Activated naive CD4-positive, alpha-beta T cell treated with anti-CD3 and anti-CD28 coated beads, Interleukin-2, amount 10 ng/mL, durations not matched to agents 7 days and 5 days (primary cell): Measurements from ENCODE around the gene RELN.
"Not testable (repeated sequence)": the region's sequence is repeated elsewhere in the genome, so short reads cannot be mapped to it uniquely, and the experiment has no call there.

ENCODE experiments used
- CTCF ChIA-PET: fragments of 350-600 bp; sonication (Branson Sonifier 250); formaldehyde crosslinking; loops from one replicate; lab custom pipeline; 2021; ENCODE audit warnings: antibody characterized with exemption; lab: Charles Lee
- DNase-seq: peaks from one replicate; pipeline ENCODE4 v3.0.0-alpha.2; 2020
- H3K27ac Mint-ChIP-seq: one replicate; pipeline ENCODE4 v1.8.0; 2021; ENCODE audit warnings: mild to moderate bottlenecking, moderate library complexity, mixed read lengths
- H3K27me3 Mint-ChIP-seq: one replicate; pipeline ENCODE4 v1.8.0; 2021; ENCODE audit warnings: mild to moderate bottlenecking, mixed read lengths
- H3K36me3 Mint-ChIP-seq: one replicate; pipeline ENCODE4 v1.8.0; 2021; ENCODE audit warnings: mixed read lengths
- H3K4me1 Mint-ChIP-seq: one replicate; pipeline ENCODE4 v1.8.0; 2021; ENCODE audit warnings: mixed read lengths
- H3K4me3 Mint-ChIP-seq: one replicate; pipeline ENCODE4 v1.8.0; 2021; ENCODE audit warnings: mild to moderate bottlenecking, moderate library complexity, mixed read lengths
- H3K9me3 Mint-ChIP-seq: one replicate; pipeline ENCODE4 v1.8.0; 2021; ENCODE audit warnings: mixed read lengths

The RELN gene

DNA sequence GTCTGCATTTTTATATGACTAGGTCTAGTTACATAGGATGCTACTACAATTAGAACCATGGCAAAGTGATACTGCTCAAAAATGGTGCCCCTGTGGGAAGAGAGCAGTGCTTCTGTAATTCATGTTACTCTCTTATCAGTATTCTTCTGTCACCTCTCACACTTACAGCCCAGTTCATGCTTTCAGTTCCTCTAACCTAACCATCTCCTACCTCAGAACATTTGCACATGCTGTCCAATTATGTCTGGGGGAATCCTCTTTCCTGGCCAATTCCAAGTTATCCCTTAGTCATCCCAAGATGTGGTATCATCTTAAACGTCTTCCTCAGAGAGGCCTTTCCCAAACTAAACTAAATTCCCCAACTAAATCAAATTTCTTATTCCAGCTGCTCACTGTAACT lies 190.2 kb downstream of the RELN start:
- Mint-ChIP-seq H3K4me3 (no peak overlapping the region), H3K27ac (no peak overlapping the region), H3K27me3 (no peaks in the 10 kb centered on the region), H3K4me1 (no peaks in the 10 kb centered on the region), H3K9me3 (no peaks in the 10 kb centered on the region), H3K36me3 (no peaks in the 10 kb centered on the region)
- CTCF ChIA-PET, result no interaction called here
- no peak for DNase-seq

DNA sequence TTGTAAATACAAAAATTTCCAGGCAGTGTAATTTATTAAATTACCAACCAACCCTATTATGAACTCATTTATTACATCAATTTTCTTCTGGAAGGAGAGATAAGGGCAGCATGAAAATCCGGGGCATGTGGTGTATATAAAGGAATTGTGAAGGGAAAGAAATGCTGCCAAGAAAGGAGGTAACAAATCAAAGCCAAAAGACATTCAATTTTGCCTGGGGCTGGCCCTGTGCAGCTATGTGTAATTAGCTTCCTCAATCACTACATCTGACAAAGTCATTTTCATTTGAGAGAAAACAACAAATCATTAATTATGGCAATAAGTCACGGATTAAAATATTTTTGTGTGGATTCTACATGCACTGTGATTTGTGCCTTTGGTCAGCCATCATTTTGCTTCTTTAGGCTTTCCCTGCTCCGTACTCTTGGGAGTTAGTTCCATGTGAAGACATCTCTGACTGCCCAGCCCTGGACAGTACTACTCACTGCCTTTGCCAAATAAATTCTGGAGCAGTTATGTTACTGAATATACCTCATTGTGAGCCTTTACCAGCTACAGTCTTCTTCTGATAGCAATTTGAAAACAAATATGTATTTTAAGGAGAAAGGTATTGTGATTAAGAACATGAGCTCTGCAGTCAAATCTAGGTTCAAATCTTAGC lies 191.7 kb downstream of the RELN start:
- H3K36me3 Mint-ChIP-seq, result no peaks in the 10 kb centered on the region
- H3K27ac Mint-ChIP-seq, result no peak overlapping the region
- no peaks in the 10 kb centered on the region for H3K4me1 Mint-ChIP-seq
- CTCF ChIA-PET, result no interaction called here
- no peaks in the 10 kb centered on the region for H3K27me3 Mint-ChIP-seq
- H3K4me3 Mint-ChIP-seq, result no peak overlapping the region
- no peak for DNase-seq
- H3K9me3 Mint-ChIP-seq, result no peaks in the 10 kb centered on the region

DNA sequence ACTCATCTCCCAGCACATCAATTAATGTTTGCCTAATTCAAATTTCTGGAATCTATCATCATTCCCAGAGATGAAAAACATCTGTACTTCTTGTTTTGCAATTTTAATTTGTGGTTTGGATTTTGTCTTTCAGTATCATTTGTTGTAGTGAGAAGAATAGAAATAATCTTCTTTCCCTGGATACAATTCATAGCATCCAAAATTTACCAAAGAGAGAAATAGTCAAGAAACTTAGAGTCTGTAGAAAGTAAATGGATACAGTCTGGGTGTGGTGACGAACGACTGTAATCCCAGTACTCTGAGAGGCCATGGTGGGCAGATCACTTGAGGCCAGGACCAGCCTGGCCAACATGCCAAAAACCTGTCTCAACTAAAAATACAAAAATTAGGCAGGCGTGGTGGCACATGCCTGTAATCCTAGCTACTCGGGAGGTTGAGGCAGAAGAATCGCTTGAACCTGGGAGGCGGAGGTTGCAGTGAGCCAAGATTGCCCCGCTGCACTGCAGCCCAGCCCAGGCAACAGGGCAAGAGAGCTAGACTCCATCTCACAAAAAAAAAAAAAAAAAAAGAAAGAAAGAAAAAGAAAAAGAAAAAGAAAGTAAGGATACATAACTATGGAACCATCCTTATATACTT lies 193.0 kb downstream of the RELN start:
- Mint-ChIP-seq H3K9me3 (no peaks in the 10 kb centered on the region), H3K4me1 (no peaks in the 10 kb centered on the region), H3K4me3 (no peak overlapping the region), H3K27me3 (no peaks in the 10 kb centered on the region), H3K27ac (no peak overlapping the region), H3K36me3 (no peaks in the 10 kb centered on the region)
- CTCF ChIA-PET, result no interaction called here
- no peak for DNase-seq

DNA sequence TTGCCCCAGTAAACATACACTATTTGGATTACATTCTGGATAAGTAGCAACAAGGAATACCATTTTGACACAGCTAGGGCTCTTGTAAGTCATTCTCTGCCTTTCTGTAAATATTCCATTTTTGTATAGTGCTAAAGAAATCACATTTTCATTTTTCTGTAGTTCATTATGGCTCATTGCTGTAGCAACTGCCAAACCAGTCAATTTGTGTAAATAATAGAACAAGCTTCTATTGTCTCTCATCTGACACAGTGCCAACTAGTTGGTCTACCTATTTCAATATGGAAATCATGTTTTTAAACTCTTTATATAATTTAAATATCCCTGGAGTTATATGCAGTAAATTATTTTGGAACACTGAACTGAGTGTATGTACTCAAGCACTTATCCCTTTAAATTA lies 193.7 kb downstream of the RELN start:
- no peak for DNase-seq
- no peaks in the 10 kb centered on the region for H3K4me1 Mint-ChIP-seq
- H3K27me3 Mint-ChIP-seq, result no peaks in the 10 kb centered on the region
- H3K4me3 Mint-ChIP-seq, result no peak overlapping the region
- CTCF ChIA-PET, result no interaction called here
- H3K36me3 Mint-ChIP-seq, result no peaks in the 10 kb centered on the region
- H3K9me3 Mint-ChIP-seq, result no peaks in the 10 kb centered on the region
- H3K27ac Mint-ChIP-seq, result no peak overlapping the region

DNA sequence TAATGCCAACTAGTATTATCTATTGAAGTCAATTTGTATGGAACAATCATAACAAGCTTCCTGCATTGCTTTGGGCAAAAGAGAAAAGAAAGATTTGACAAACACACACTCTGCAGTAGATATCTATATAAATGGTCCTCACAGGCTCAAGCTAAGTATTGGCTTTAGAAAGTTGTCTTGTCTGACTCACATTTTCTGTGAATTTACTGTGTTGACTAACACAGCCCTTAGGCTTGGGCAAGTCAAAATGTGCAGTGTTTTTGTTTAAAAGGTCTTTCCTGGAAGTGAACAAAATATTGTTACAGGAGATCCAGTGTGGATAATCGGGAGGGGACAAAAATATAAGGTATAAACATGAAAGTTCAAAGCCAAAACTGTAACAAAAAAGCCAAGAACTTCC lies 194.4 kb downstream of the RELN start:
- H3K4me1 Mint-ChIP-seq, result no peaks in the 10 kb centered on the region
- H3K27ac Mint-ChIP-seq, result no peak overlapping the region
- CTCF ChIA-PET, result interaction anchor here (0.5 kb wide), 1 partner anchor 348 kb away, joined by 3 read pairs; no protein-coding TSS in a partner anchor
- H3K4me3 Mint-ChIP-seq, result no peak overlapping the region
- no peaks in the 10 kb centered on the region for H3K36me3 Mint-ChIP-seq
- no peak for DNase-seq
- H3K9me3 Mint-ChIP-seq, result no peaks in the 10 kb centered on the region
- H3K27me3 Mint-ChIP-seq, result no peaks in the 10 kb centered on the region

DNA sequence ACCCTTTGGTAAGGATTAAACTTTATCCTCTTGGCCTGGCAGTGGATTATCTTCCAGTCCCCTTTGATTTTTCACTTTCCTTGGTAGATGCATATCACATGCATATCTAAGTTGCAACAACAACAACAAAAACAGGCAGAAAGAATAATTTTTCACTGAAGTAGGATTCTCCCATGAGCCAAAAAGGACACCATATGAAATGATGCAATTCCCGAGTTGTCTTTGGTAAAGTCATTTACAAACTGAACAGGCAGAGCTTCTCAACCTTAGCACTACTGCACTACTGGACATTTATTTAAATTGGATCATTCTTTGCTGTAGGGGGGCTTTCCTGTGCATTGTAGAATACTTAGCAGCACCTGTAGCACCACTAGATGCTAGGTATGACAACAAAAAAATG lies 195.0 kb downstream of the RELN start:
- H3K27me3 Mint-ChIP-seq, result no peaks in the 10 kb centered on the region
- no peaks in the 10 kb centered on the region for H3K36me3 Mint-ChIP-seq

DNA sequence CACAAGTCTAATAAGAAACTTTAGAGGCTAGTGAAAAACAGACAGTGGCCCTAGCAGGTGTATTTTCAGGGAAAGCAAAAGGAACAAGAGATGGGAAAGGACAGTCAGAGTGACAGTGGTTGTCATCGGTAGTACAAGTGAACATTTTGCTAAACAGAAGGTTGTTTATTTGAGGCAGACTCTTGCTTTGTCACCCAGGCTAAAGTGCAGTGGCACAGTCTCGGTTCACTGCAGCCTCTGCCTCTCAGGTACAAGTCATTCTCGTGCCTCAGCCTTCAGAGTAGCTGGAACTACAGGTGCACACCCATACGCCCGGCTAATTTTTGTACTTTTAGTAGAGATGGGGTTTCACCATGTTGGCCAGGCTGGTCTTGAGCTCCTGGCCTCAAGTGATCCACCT lies 195.8 kb downstream of the RELN start:
- Mint-ChIP-seq H3K27ac (no peak overlapping the region), H3K4me3 (no peak overlapping the region), H3K4me1 (no peaks in the 10 kb centered on the region), H3K9me3 (no peaks in the 10 kb centered on the region), H3K27me3 (no peaks in the 10 kb centered on the region), H3K36me3 (no peaks in the 10 kb centered on the region)
- DNase-seq, result no peak
- CTCF ChIA-PET, result no interaction called here

More for the DNA sequence above, 195.0 kb downstream of the RELN start:
- H3K4me3 Mint-ChIP-seq, result no peak overlapping the region
- H3K27ac Mint-ChIP-seq, result no peak overlapping the region
- H3K9me3 Mint-ChIP-seq, result no peaks in the 10 kb centered on the region
- no peaks in the 10 kb centered on the region for H3K4me1 Mint-ChIP-seq
- DNase-seq, result no peak
- CTCF ChIA-PET, result no interaction called here

DNA sequence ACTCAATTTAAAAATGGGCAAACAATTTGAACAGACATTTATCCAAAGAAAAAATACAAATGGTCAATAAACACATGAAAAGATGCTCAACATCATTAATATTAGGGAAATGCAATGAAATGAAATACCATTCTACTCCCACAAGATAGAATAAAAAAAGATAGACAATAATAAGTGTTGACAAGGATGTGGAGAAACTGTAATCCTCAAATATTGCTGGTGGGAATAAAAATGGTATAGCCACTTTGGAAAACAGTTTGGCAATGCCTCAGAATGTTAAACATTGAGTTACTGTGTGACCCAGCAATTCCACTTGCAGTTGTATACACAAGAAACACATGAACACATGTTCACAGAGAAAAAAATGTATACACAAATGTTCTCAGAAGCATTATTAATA lies 197.6 kb downstream of the RELN start:
- H3K4me3 Mint-ChIP-seq, result no peak overlapping the region
- H3K9me3 Mint-ChIP-seq, result no peaks in the 10 kb centered on the region
- H3K27ac Mint-ChIP-seq, result no peak overlapping the region
- DNase-seq, result no peak
- no peaks in the 10 kb centered on the region for H3K36me3 Mint-ChIP-seq
- no peaks in the 10 kb centered on the region for H3K27me3 Mint-ChIP-seq
- CTCF ChIA-PET, result no interaction called here
- no peaks in the 10 kb centered on the region for H3K4me1 Mint-ChIP-seq

DNA sequence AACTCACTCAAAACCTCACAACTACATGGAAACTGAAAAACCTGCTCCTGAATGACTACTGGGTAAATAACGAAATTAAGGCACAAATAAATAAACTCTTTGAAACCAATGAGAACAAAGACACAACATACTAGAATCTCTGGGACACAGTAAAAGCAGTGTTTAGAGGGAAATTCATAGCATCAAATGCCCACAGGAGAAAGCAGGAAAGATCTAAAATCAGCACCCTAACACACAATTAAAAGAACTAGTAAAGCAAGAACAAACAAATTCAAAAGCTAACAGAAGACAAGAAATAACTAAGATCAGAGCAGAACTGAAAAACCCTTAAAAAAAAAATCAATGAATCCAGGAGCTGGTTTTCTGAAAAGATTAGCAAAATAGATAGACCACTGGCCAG lies 202.4 kb downstream of the RELN start:
- H3K9me3 Mint-ChIP-seq, H3K27me3 Mint-ChIP-seq, H3K36me3 Mint-ChIP-seq, H3K4me3 Mint-ChIP-seq, CTCF ChIA-PET, H3K27ac Mint-ChIP-seq, DNase-seq, H3K4me1 Mint-ChIP-seq: not testable (repeated sequence)

DNA sequence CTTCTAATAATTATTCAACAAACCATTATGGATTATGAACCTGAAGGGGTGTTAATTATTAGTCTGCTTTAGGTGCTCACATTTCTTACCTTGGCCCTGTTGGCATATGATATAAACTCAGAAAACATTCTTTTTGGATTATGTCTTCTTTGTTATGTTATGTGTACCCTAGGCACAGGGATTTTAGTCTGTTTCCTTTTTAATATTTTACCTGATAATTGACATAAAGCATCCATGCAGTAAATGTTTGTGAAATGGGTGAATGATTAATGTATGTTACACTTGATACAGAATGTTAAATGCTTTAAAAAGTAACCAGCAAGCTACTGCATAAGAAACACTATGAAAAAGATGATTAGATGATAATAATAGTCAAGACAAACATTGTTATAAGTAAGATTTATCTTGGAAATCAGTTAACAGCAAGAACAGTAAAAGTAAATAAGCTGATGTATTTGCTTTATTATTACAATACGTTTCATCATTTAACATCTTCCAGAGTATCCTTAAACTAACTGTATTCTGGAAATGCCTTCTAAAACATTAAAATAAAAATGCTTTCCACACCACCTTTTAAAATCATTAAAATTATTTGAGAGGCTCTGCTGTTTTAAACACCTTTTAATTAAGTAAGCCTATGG lies 204.7 kb downstream of the RELN start:
- no peak for DNase-seq
- H3K9me3 Mint-ChIP-seq, result no peaks in the 10 kb centered on the region
- H3K27ac Mint-ChIP-seq, result no peak overlapping the region
- H3K36me3 Mint-ChIP-seq, result no peaks in the 10 kb centered on the region
- H3K4me3 Mint-ChIP-seq, result no peak overlapping the region
- no peaks in the 10 kb centered on the region for H3K4me1 Mint-ChIP-seq
- CTCF ChIA-PET, result no interaction called here
- no peaks in the 10 kb centered on the region for H3K27me3 Mint-ChIP-seq

DNA sequence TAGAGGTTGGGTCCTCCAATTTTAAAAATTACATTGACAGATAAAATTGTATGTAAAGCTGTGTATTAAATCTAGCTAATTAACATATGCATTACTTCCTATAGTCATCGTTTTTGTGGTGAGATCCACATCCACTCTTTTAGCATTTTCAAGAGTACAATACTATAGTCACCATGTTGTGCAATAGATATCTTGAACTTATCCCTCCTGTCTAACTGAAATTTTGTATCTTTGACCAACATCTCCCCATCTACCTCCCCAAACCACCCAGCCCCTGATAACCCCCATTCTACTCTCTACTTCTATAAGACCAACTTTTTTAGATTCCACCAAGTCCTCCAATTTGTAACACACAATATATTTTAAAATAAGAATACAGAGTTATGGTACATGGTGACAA lies 208.0 kb downstream of the RELN start:
- Mint-ChIP-seq H3K27me3 (no peaks in the 10 kb centered on the region), H3K4me3 (no peak overlapping the region), H3K36me3 (no peaks in the 10 kb centered on the region), H3K27ac (no peak overlapping the region), H3K9me3 (no peaks in the 10 kb centered on the region), H3K4me1 (no peaks in the 10 kb centered on the region)
- CTCF ChIA-PET, result no interaction called here
- DNase-seq, result no peak

DNA sequence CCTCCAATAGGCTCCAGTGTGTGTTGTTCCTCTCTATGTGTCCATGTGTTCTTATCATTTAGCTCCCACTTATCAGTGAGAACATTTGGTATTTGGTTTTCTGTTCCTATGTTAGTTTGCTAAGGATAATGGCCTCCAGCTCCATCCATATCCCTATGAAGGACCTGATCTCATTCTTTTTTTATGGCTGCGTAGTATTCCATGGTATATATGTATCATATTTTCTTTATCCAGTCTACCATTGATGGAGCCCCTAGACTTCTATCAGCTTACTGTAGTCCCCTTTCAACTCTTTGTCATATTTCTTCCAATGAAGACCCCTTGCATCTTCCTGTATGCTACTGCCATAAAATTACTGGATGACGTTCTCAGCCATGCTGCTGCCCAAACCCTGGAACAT lies 208.9 kb downstream of the RELN start:
- H3K27me3 Mint-ChIP-seq, CTCF ChIA-PET, H3K27ac Mint-ChIP-seq, H3K4me1 Mint-ChIP-seq, H3K9me3 Mint-ChIP-seq, H3K4me3 Mint-ChIP-seq, H3K36me3 Mint-ChIP-seq, DNase-seq: not testable (repeated sequence)

DNA sequence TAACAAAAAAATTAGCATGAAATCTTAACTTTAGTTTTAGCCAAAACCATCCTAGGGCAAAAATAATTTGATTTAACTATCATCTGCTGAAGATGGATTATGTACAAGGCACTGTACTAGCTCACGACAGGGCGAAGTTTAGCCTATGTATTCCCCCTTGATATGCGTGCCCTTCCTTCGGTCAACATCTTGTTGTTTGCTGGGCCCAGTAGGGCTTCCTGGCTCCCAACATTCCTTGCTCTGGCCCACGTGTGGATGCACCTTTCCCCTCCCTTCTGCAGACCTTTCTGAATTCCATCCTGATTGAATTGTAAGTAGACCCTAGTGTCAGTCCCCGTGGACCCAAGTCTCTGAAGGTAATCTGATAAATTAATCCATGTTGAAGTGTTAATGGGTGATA lies 212.0 kb downstream of the RELN start:
- Mint-ChIP-seq H3K27me3 (no peaks in the 10 kb centered on the region), H3K9me3 (no peaks in the 10 kb centered on the region), H3K4me1 (no peaks in the 10 kb centered on the region), H3K4me3 (no peak overlapping the region), H3K36me3 (no peaks in the 10 kb centered on the region), H3K27ac (no peak overlapping the region)
- no peak for DNase-seq
- CTCF ChIA-PET, result no interaction called here

DNA sequence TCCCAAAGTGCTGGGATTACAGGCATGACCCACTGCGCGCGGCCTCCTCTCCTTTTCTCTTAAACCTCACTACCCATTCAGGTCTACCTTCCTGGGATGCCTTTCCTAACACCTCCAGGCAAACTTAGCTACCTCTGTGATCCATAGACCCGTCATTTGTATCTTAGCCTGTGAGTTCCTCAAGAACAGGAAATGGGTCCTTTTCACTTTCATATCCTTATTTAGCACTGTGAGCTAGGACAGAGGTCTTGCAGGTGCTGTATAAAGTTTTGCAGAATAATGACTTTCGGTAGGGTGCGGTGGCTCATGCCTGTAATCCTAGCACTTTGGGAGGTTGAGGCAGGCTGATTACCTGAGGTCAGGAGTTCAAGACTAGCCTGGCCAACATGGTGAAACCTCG lies 215.7 kb downstream of the RELN start:
- H3K27me3 Mint-ChIP-seq, result no peaks in the 10 kb centered on the region
- no peaks in the 10 kb centered on the region for H3K9me3 Mint-ChIP-seq
- DNase-seq, result no peak
- CTCF ChIA-PET, result no interaction called here
- H3K4me1 Mint-ChIP-seq, result no peaks in the 10 kb centered on the region
- H3K27ac Mint-ChIP-seq, result no peak overlapping the region
- no peak overlapping the region for H3K4me3 Mint-ChIP-seq
- H3K36me3 Mint-ChIP-seq, result no peaks in the 10 kb centered on the region

DNA sequence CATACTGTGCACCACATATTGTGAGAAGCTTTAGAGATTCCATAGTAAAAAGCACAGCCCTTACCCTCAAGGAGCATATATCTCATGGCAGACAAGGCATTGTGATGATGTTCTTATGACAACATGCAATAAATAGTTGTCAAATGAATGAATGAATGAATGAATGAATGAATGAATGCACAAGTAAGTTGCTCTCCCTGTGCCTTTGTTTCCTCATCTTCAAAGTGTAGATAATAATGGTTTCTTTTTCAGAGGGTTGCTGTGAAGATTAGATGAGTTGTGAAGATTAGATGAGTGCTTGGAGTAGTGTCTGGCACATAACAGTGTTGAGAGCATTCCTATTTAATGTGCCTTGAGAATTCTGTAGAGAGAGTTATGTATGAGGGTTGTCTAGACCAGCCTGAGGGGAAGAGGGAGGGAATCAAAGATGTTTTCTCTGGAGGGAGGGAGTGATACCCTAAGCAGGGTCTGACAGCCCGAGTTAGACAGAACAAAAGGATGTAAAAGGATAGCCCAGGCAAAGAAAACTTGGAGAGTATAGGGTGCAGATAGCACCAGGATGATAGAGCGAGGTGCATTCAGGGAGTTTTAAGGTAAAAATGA lies 217.2 kb downstream of the RELN start:
- no peak overlapping the region for H3K4me3 Mint-ChIP-seq
- CTCF ChIA-PET, result no interaction called here
- no peaks in the 10 kb centered on the region for H3K4me1 Mint-ChIP-seq
- H3K27me3 Mint-ChIP-seq, result no peaks in the 10 kb centered on the region
- no peaks in the 10 kb centered on the region for H3K9me3 Mint-ChIP-seq
- DNase-seq, result no peak
- no peaks in the 10 kb centered on the region for H3K36me3 Mint-ChIP-seq
- no peak overlapping the region for H3K27ac Mint-ChIP-seq
